Endodermal cell (in vitro differentiated cells): ENCODE measurements around the gene NOX1. TPM values are rescaled to one million over a fixed set of nuclear protein-coding genes. Genes with fewer than 3 reads are reported as not detected.

Source experiments
- DNase-seq: peaks from one replicate; pipeline ENCODE4 v3.0.0-alpha.2; 2017
- H3K27ac ChIP-seq: 2 replicates; pipeline ENCODE4 v1.5.1; 2013; ENCODE audit warnings: mild to moderate bottlenecking, low read depth, low read length, moderate library complexity
- H3K27me3 ChIP-seq: 2 replicates; pipeline ENCODE4 v1.6.1; 2013; ENCODE audit warnings: mild to moderate bottlenecking, low read length, moderate library complexity; ENCODE audit not compliant: insufficient read depth, control insufficient read depth, poor library complexity, severe bottlenecking
- H3K36me3 ChIP-seq: 2 replicates; pipeline ENCODE4 v1.7.0; 2013; ENCODE audit warnings: mild to moderate bottlenecking, low read length, moderate library complexity; ENCODE audit not compliant: control insufficient read depth, insufficient read depth
- H3K4me1 ChIP-seq: one replicate; pipeline ENCODE4 v1.7.0; 2013; ENCODE audit warnings: low read length; ENCODE audit not compliant: control insufficient read depth, insufficient read depth
- H3K4me3 ChIP-seq: 2 replicates; pipeline ENCODE4 v1.5.1; 2013; ENCODE audit warnings: mild to moderate bottlenecking, low read length, moderate library complexity
- H3K9ac ChIP-seq: 2 replicates; pipeline ENCODE4 v1.6.1; 2013; ENCODE audit warnings: mild to moderate bottlenecking, low read length, moderate library complexity; ENCODE audit not compliant: poor library complexity, severe bottlenecking; ENCODE audit errors: extremely low read depth
- H3K9me3 ChIP-seq: 2 replicates; pipeline ENCODE4 v1.6.1; 2013; ENCODE audit warnings: mild to moderate bottlenecking, low read length, moderate library complexity; ENCODE audit not compliant: control insufficient read depth
- H3K27ac Mint-ChIP-seq: 2 replicates; pipeline ENCODE4 v1.8.0; 2020; ENCODE audit warnings: mixed read lengths
- H3K27me3 Mint-ChIP-seq: 2 replicates; pipeline ENCODE4 v1.8.0; 2021; ENCODE audit warnings: mild to moderate bottlenecking, mixed read lengths; ENCODE audit not compliant: insufficient read depth
- H3K36me3 Mint-ChIP-seq: 2 replicates; pipeline ENCODE4 v1.8.0; 2020; ENCODE audit warnings: low read depth, mixed read lengths
- H3K4me1 Mint-ChIP-seq: 2 replicates; pipeline ENCODE4 v1.8.0; 2020; ENCODE audit warnings: mixed read lengths
- H3K4me3 Mint-ChIP-seq: 2 replicates; pipeline ENCODE4 v1.8.0; 2020; ENCODE audit warnings: mild to moderate bottlenecking, moderate library complexity, mixed read lengths
- H3K9me3 Mint-ChIP-seq: 2 replicates; pipeline ENCODE4 v1.8.0; 2020; ENCODE audit warnings: mild to moderate bottlenecking, mixed read lengths
- CTCF ChIP-seq: fragments of 200-600 bp; sonication (generic); conservative IDR thresholded peaks from 2 replicates; pipeline ENCODE4 v1.5.0; 2021; ENCODE audit warnings: antibody characterized with exemption, mild to moderate bottlenecking
- WGBS, 2 experiments: methylation state at CpG; one replicate each; pipeline versions ENCODE4 v1.1.5 to v1.1.7; 2013; ENCODE audit warnings: missing lambda C conversion rate in 2 of 2, mixed read lengths in 1 of 2; ENCODE audit not compliant: insufficient coverage in 1 of 2, insufficient read length in 1 of 2; 5-methylcytosine and 5-hydroxymethylcytosine counted together
- total RNA-seq, 2 donors: library from RNA; stranded (reverse); fragmentation: NEBNext Ultra II Directional in 1 of 2; extraction: Animal tissue kit (Norgen Biotek cat#: 25700) in 1 of 2; gene quantifications; 2 replicates in 1 of 2; 3 replicates in 1 of 2; pipeline ENCODE4 v1.2.1, GENCODE V29; 2021

Gene NOX1
- total RNA-seq, 2 donors from 2014 or later, result not detected

GRCh38 chrX:100895365-100896075, 21.4 kb upstream of the NOX1 start:
- Mint-ChIP-seq H3K27ac (no peak overlapping the region), H3K9me3 (peaks cover 46% of the 10 kb centered on the region), H3K27me3 (no peaks in the 10 kb centered on the region), H3K4me3 (no peak overlapping the region), H3K4me1 (peaks cover 3% of the 10 kb centered on the region), H3K36me3 (no peaks in the 10 kb centered on the region)
- H3K4me3 ChIP-seq, result no peak overlapping the region
- no peaks in the 10 kb centered on the region for H3K9me3 ChIP-seq
- H3K4me1 ChIP-seq, result no peaks in the 10 kb centered on the region
- no peak overlapping the region for H3K27ac ChIP-seq
- peak; percentile 72 for DNase-seq
- H3K36me3 ChIP-seq, result no peaks in the 10 kb centered on the region
- 18 to 50% methylated on average over 2 to 5 of the region's 5 CpGs for WGBS, 2 experiments
- no peak overlapping the region for H3K9ac ChIP-seq
- H3K27me3 ChIP-seq, result no peaks in the 10 kb centered on the region
- peak; percentile 76 for TF ChIP-seq CTCF

- WGBS, 2 experiments, result 53% methylated on average over 3 of the region's 4 CpGs; no CpG with 5 or more reads in 1 of the 2 experiments
- Mint-ChIP-seq H3K9me3 (peaks cover 62% of the 10 kb centered on the region), H3K4me1 (peaks cover 3% of the 10 kb centered on the region)
Measured at GRCh38 chrX:100883654-100884053, 9.5 kb upstream of the NOX1 start.

GRCh38 chrX:100880368-100880767, 6.2 kb upstream of the NOX1 start:
- Mint-ChIP-seq H3K4me3 (no peak overlapping the region), H3K9me3 (peaks cover 59% of the 10 kb centered on the region), H3K4me1 (peaks cover 3% of the 10 kb centered on the region), H3K27me3 (no peaks in the 10 kb centered on the region), H3K27ac (no peak overlapping the region), H3K36me3 (no peaks in the 10 kb centered on the region)
- Histone ChIP-seq H3K9ac (no peak overlapping the region), H3K27me3 (no peaks in the 10 kb centered on the region), H3K36me3 (no peaks in the 10 kb centered on the region), H3K4me3 (no peak overlapping the region), H3K27ac (no peak overlapping the region), H3K4me1 (no peaks in the 10 kb centered on the region), H3K9me3 (no peaks in the 10 kb centered on the region)
- 94% methylated on average over 2 of the region's 2 CpGs; no CpG with 5 or more reads in 1 of the 2 experiments for WGBS, 2 experiments
- no peak for TF ChIP-seq CTCF
- no peak for DNase-seq

More at GRCh38 chrX:100883654-100884053, 9.5 kb upstream of the NOX1 start:
- H3K27ac ChIP-seq, result no peak overlapping the region
- no peak overlapping the region for H3K9ac ChIP-seq
- TF ChIP-seq CTCF, result no peak
- Mint-ChIP-seq H3K27ac (no peak overlapping the region), H3K4me3 (no peak overlapping the region), H3K27me3 (no peaks in the 10 kb centered on the region), H3K36me3 (no peaks in the 10 kb centered on the region)
- no peak for DNase-seq
- H3K4me3 ChIP-seq, result no peak overlapping the region
- no peaks in the 10 kb centered on the region for H3K9me3 ChIP-seq
- H3K4me1 ChIP-seq, result no peaks in the 10 kb centered on the region
- H3K36me3 ChIP-seq, result no peaks in the 10 kb centered on the region
- H3K27me3 ChIP-seq, result no peaks in the 10 kb centered on the region
